CD14-positive monocyte (primary cell): ENCODE results near the gene TSPAN11. TPM values are rescaled to one million over a fixed set of nuclear protein-coding genes. Genes with fewer than 3 reads are reported as not detected.

Source experiments
- DNase-seq, 3 donors: peaks; one replicate each; pipeline ENCODE4 v3.0.0-alpha.2; 2011 to 2022
- H2AFZ ChIP-seq: 2 replicates; pipeline ENCODE4 v1.6.0; 2012; ENCODE audit warnings: mild to moderate bottlenecking, low read depth, low read length, inconsistent platforms; ENCODE audit not compliant: insufficient read depth, poor library complexity, severe bottlenecking
- H3K27ac ChIP-seq, 2 donors: 1 replicate in 1 of 2; 2 replicates in 1 of 2; pipeline ENCODE4 v1.5.1; 2012 to 2013; ENCODE audit warnings: low read length in 2 of 2, control low read depth in 1 of 2, inconsistent platforms in 1 of 2, low read depth in 1 of 2, mild to moderate bottlenecking in 1 of 2
- H3K27me3 ChIP-seq, 2 donors: one replicate each; pipeline versions ENCODE4 v1.6.0 to v1.6.1; 2011 to 2013; ENCODE audit warnings: low read length in 2 of 2; ENCODE audit not compliant: control insufficient read depth in 2 of 2, insufficient read depth in 2 of 2
- H3K36me3 ChIP-seq, 2 donors: replicated peaks in 1 of 2; 1 replicate in 1 of 2; 2 replicates in 1 of 2; pipeline versions ENCODE4 v1.5.1 to v1.6.1; 2012 to 2013; ENCODE audit warnings: low read length in 2 of 2, control low read depth in 1 of 2, inconsistent platforms in 1 of 2, mild to moderate bottlenecking in 1 of 2; ENCODE audit not compliant: insufficient read depth in 2 of 2, control insufficient read depth in 1 of 2
- H3K4me1 ChIP-seq, 2 donors: 1 replicate in 1 of 2; 2 replicates in 1 of 2; pipeline versions ENCODE4 v1.5.1 to v1.6.1; 2012 to 2013; ENCODE audit warnings: low read length in 2 of 2, control low read depth in 1 of 2, inconsistent platforms in 1 of 2, mild to moderate bottlenecking in 1 of 2, moderate library complexity in 1 of 2; ENCODE audit not compliant: insufficient read depth in 2 of 2, control insufficient read depth in 1 of 2
- H3K4me2 ChIP-seq: replicated peaks from 2 replicates; pipeline ENCODE3; 2012; ENCODE audit warnings: low read length, moderate library complexity, mild to moderate bottlenecking; ENCODE audit not compliant: poor library complexity, severe bottlenecking; ENCODE audit errors: extremely low read depth
- H3K4me3 ChIP-seq, 3 experiments: fragments of 200-600 bp in 1 of 3; sonication (generic) in 1 of 3; replicated peaks in 1 of 3; 1 replicate in 2 of 3; 2 replicates in 1 of 3; pipeline ENCODE4 v1.5.1; 2011 to 2013; ENCODE audit warnings: low read length in 3 of 3, mild to moderate bottlenecking in 3 of 3, control low read depth in 2 of 3, low read depth in 2 of 3, inconsistent platforms in 1 of 3, moderate library complexity in 1 of 3
- H3K79me2 ChIP-seq: 2 replicates; pipeline ENCODE4 v1.6.0; 2012; ENCODE audit warnings: mild to moderate bottlenecking, control low read depth, inconsistent platforms, low read length, moderate library complexity; ENCODE audit not compliant: insufficient read depth
- H3K9ac ChIP-seq: 2 replicates; pipeline ENCODE4 v1.6.0; 2017; ENCODE audit warnings: low read length, mild to moderate bottlenecking; ENCODE audit not compliant: insufficient read depth, poor library complexity, severe bottlenecking
- H3K9me3 ChIP-seq, 2 donors: replicated peaks in 1 of 2; 1 replicate in 1 of 2; 2 replicates in 1 of 2; pipeline versions ENCODE4 v1.5.1 to v1.6.1; 2012 to 2013; ENCODE audit warnings: low read length in 2 of 2, control low read depth in 1 of 2; ENCODE audit not compliant: control insufficient read depth in 1 of 2, insufficient read depth in 1 of 2
- H4K20me1 ChIP-seq: 2 replicates; pipeline ENCODE4 v1.6.0; 2012; ENCODE audit warnings: mild to moderate bottlenecking, low read length, control low read depth, moderate library complexity; ENCODE audit not compliant: insufficient read depth
- H3K27ac Mint-ChIP-seq, 7 donors: one replicate each; pipeline ENCODE4 v1.8.0; 2020; ENCODE audit warnings: mild to moderate bottlenecking in 7 of 7, mixed read lengths in 7 of 7, moderate library complexity in 6 of 7, inconsistent platforms in 2 of 7
- H3K27me3 Mint-ChIP-seq, 3 donors: one replicate each; pipeline ENCODE4 v1.8.0; 2021 to 2022; ENCODE audit warnings: low read depth in 3 of 3, mild to moderate bottlenecking in 3 of 3, mixed read lengths in 3 of 3, moderate library complexity in 3 of 3, inconsistent platforms in 1 of 3
- H3K36me3 Mint-ChIP-seq, 2 donors: one replicate each; pipeline ENCODE4 v1.8.0; 2020; ENCODE audit warnings: mixed read lengths in 2 of 2, inconsistent platforms in 1 of 2, mild to moderate bottlenecking in 1 of 2
- H3K4me1 Mint-ChIP-seq: one replicate; pipeline ENCODE4 v1.8.0; 2020; ENCODE audit warnings: mild to moderate bottlenecking, mixed read lengths
- H3K4me3 Mint-ChIP-seq, 2 donors: one replicate each; pipeline ENCODE4 v1.8.0; 2020; ENCODE audit warnings: mild to moderate bottlenecking in 2 of 2, mixed read lengths in 2 of 2, moderate library complexity in 1 of 2
- H3K9me3 Mint-ChIP-seq, 7 donors: one replicate each; pipeline ENCODE4 v1.8.0; 2020 to 2022; ENCODE audit warnings: mixed read lengths in 7 of 7, mild to moderate bottlenecking in 6 of 7, moderate library complexity in 6 of 7, inconsistent platforms in 2 of 7
- CTCF ChIP-seq: fragments of 200-600 bp; IDR thresholded peaks from one replicate; pipeline ENCODE4 v1.8.0; 2022; ENCODE audit warnings: antibody characterized with exemption, mild to moderate bottlenecking
- WGBS: methylation state at CpG from one replicate; pipeline ENCODE4 v1.1.5; 2013; ENCODE audit warnings: missing lambda C conversion rate; ENCODE audit not compliant: insufficient coverage; 5-methylcytosine and 5-hydroxymethylcytosine counted together
- intact Hi-C, 2 donors: fragments of 100-400 bp; cut with micrococcal nuclease; formaldehyde crosslinking; loops; one replicate each; pipeline versions ENCODE4 v1.15.0 to v1.15.1; 2023
- polyA plus RNA-seq, 3 donors: library from polyadenylated mRNA; depleted of rRNA in 1 of 3; unstranded in 2 of 3; stranded (reverse) in 1 of 3; fragments of 300-500 nt in 2 of 3; fragments of >200 nt in 1 of 3; fragmentation: Illumina TruSeq in 2 of 3; gene quantifications; 1 replicate in 2 of 3; 2 replicates in 1 of 3; pipeline ENCODE4 v1.2.3, GENCODE V29; 2012 to 2021

The TSPAN11 gene
- polyA plus RNA-seq, 3 donors = not detected

GRCh38 chr12:30972035-30972434, 45.5 kb downstream of the TSPAN11 start:
- Histone ChIP-seq H3K79me2 (no peaks in the 10 kb centered on the region), H3K36me3 (no peaks in the 10 kb centered on the region), H2AFZ (no peak overlapping the region), H4K20me1 (no peaks in the 10 kb centered on the region), H3K4me3 (no peak overlapping the region), H3K9ac (no peak overlapping the region), H3K9me3 (no peaks in the 10 kb centered on the region), H3K27me3 (no peaks in the 10 kb centered on the region), H3K4me2 (no peak overlapping the region), H3K27ac (no peak overlapping the region), H3K4me1 (no peaks in the 10 kb centered on the region)
- peaks cover 8 to 18% (median 8%) of the 10 kb centered on the region in 3 donors for H3K27me3 Mint-ChIP-seq
- no peaks in the 10 kb centered on the region for H3K36me3 Mint-ChIP-seq
- 90% methylated on average over 6 of the region's 6 CpGs for WGBS
- peak overlapping the region in 1 of 7 donors; percentile 42 for H3K27ac Mint-ChIP-seq
- DNase-seq = no peak
- intact Hi-C loops = no loop called here
- H3K9me3 Mint-ChIP-seq = no peaks in the 10 kb centered on the region
- no peak for TF ChIP-seq CTCF
- no peaks in the 10 kb centered on the region for H3K4me1 Mint-ChIP-seq
- H3K4me3 Mint-ChIP-seq = no peak overlapping the region

- H3K4me2 ChIP-seq = no peak overlapping the region
- H3K36me3 ChIP-seq = no peaks in the 10 kb centered on the region
- H3K9ac ChIP-seq = no peak overlapping the region
- no peaks in the 10 kb centered on the region for H3K4me1 ChIP-seq
- Mint-ChIP-seq H3K4me3 (no peak overlapping the region), H3K4me1 (no peaks in the 10 kb centered on the region), H3K27ac (no peak overlapping the region), H3K36me3 (no peaks in the 10 kb centered on the region), H3K9me3 (no peaks in the 10 kb centered on the region), H3K27me3 (peaks cover 6 to 16% (median 8%) of the 10 kb centered on the region in 3 donors)
- H3K9me3 ChIP-seq = no peaks in the 10 kb centered on the region
- TF ChIP-seq CTCF = no peak
- H4K20me1 ChIP-seq = no peaks in the 10 kb centered on the region
- H2AFZ ChIP-seq = no peak overlapping the region
- DNase-seq = no peak
- H3K4me3 ChIP-seq = no peak overlapping the region
- no peaks in the 10 kb centered on the region for H3K79me2 ChIP-seq
- no peak overlapping the region for H3K27ac ChIP-seq
- intact Hi-C loops = no loop called here
- H3K27me3 ChIP-seq = no peaks in the 10 kb centered on the region
- 89% methylated on average over 6 of the region's 6 CpGs for WGBS
These were observed 46.6 kb downstream of the TSPAN11 start for GRCh38 chr12:30973175-30973574.
